Measurements from ENCODE around the gene CAP1. TPM values are rescaled to one million over a fixed set of nuclear protein-coding genes. Genes with fewer than 3 reads are reported as not detected.

Gene CAP1
- total RNA-seq, 1 experiment from 2014 or later, result 354 TPM

- H3K4me1 ChIP-seq (replicated peaks; ENCODE audit: insufficient read depth), result peaks cover 9% of the 10 kb centered on the region
- H3K79me2 ChIP-seq (ENCODE audit: low read depth), result peaks cover 6% of the 10 kb centered on the region
- ChIA-PET POLR2A (ENCODE audit: unreplicated experiment) (no interaction called here), CTCF (no interaction called here)
- no peak for DNase-seq
- intact Hi-C loops (cut with micrococcal nuclease; ENCODE audit: unreplicated experiment), result no loop called here
- H3F3A ChIP-seq (ENCODE audit: insufficient read depth, low read depth), result peaks cover 32% of the 10 kb centered on the region
- no peak overlapping the region for H3K27ac ChIP-seq
- H3K27me3 ChIP-seq (ENCODE audit: insufficient read depth, low read depth), result no peaks in the 10 kb centered on the region
- H3K9me2 ChIP-seq (ENCODE audit: insufficient read depth), result no peaks in the 10 kb centered on the region
- peaks cover 7% of the 10 kb centered on the region; the same call in 1 of the 2 replicates for H4K20me1 ChIP-seq (ENCODE audit: insufficient read depth)
- BruUV-seq (replicated peaks), result no TSS peak
- no peaks in the 10 kb centered on the region for H3K9me3 ChIP-seq (ENCODE audit: insufficient read depth, low read depth)
- TF ChIP-seq CTCF (conservative IDR thresholded peaks at IDR 0.05), result no peak
- no peak for TF ChIP-seq EZH2 (IDR thresholded peaks at IDR 0.05; ENCODE audit: low read depth)
- no peak overlapping the region for H3K4me2 ChIP-seq
- no peak overlapping the region for H2AFZ ChIP-seq
- no peak overlapping the region for H3K4me3 ChIP-seq
- H3K36me3 ChIP-seq (ENCODE audit: low read depth), result peaks cover 57% of the 10 kb centered on the region
Observed at GRCh38 chr1:40064797-40065499, 24.4 kb downstream of the CAP1 start.

- no TSS peak for BruUV-seq (replicated peaks)
- intact Hi-C loops (cut with micrococcal nuclease; ENCODE audit: unreplicated experiment), result no loop called here
- Histone ChIP-seq H4K20me1 (ENCODE audit: insufficient read depth) (peaks cover 5% of the 10 kb centered on the region; the same call in 1 of the 2 replicates), H3K4me2 (no peak overlapping the region), H2AFZ (no peak overlapping the region), H3K9me2 (ENCODE audit: insufficient read depth) (no peaks in the 10 kb centered on the region), H3F3A (ENCODE audit: insufficient read depth, low read depth) (peaks cover 38% of the 10 kb centered on the region), H3K36me3 (ENCODE audit: low read depth) (peaks cover 53% of the 10 kb centered on the region), H3K4me1 (replicated peaks; ENCODE audit: insufficient read depth) (no peaks in the 10 kb centered on the region; the same call in 1 of the 2 replicates), H3K4me3 (no peak overlapping the region), H3K27ac (0 out of 2 replicates have a peak overlapping the region, but pooled peaks have one; percentile 1), H3K79me2 (ENCODE audit: low read depth) (no peaks in the 10 kb centered on the region), H3K9me3 (ENCODE audit: insufficient read depth, low read depth) (no peaks in the 10 kb centered on the region), H3K27me3 (ENCODE audit: insufficient read depth, low read depth) (no peaks in the 10 kb centered on the region)
- no peak for DNase-seq
- ChIA-PET POLR2A (ENCODE audit: unreplicated experiment) (interaction anchor here (0.7 kb wide), 1 partner anchor 12 kb away, joined by 3 read pairs; no protein-coding TSS in a partner anchor), CTCF (no interaction called here)
- TF ChIP-seq EZH2 (IDR thresholded peaks at IDR 0.05; ENCODE audit: low read depth) (no peak), CTCF (conservative IDR thresholded peaks at IDR 0.05) (no peak)
Observed at GRCh38 chr1:40067023-40067422, 26.5 kb downstream of the CAP1 start.

- Histone ChIP-seq H2AFZ (no peak overlapping the region), H3K9me3 (ENCODE audit: insufficient read depth, low read depth) (no peaks in the 10 kb centered on the region), H3K9me2 (ENCODE audit: insufficient read depth) (no peaks in the 10 kb centered on the region), H3K4me2 (no peak overlapping the region), H3K27me3 (ENCODE audit: insufficient read depth, low read depth) (no peaks in the 10 kb centered on the region), H3K27ac (no peak overlapping the region), H4K20me1 (ENCODE audit: insufficient read depth) (peaks cover 9% of the 10 kb centered on the region; the same call in 1 of the 2 replicates), H3K4me1 (replicated peaks; ENCODE audit: insufficient read depth) (no peaks in the 10 kb centered on the region; the same call in 1 of the 2 replicates), H3K4me3 (no peak overlapping the region), H3K36me3 (ENCODE audit: low read depth) (peaks cover 55% of the 10 kb centered on the region), H3K79me2 (ENCODE audit: low read depth) (no peaks in the 10 kb centered on the region), H3F3A (ENCODE audit: insufficient read depth, low read depth) (peaks cover 47% of the 10 kb centered on the region)
- no peak for TF ChIP-seq EZH2 (IDR thresholded peaks at IDR 0.05; ENCODE audit: low read depth)
- no peak for TF ChIP-seq CTCF (conservative IDR thresholded peaks at IDR 0.05)
- CTCF ChIA-PET, result no interaction called here
- no TSS peak for BruUV-seq (replicated peaks)
- intact Hi-C loops (cut with micrococcal nuclease; ENCODE audit: unreplicated experiment), result no loop called here
- POLR2A ChIA-PET (ENCODE audit: unreplicated experiment), result interaction anchor here (0.6 kb wide), 1 partner anchor 91 kb away, joined by 5 read pairs; no protein-coding TSS in a partner anchor
- DNase-seq, result no peak
Observed at GRCh38 chr1:40067851-40068250, 27.3 kb downstream of the CAP1 start.
